Measurements from ENCODE around the gene RSPO4.

The RSPO4 gene

GRCh38 chr20:997486-997885, 4.6 kb downstream of the RSPO4 start:
- no peak overlapping the region for H3K4me3 ChIP-seq (ENCODE audit: low read depth, low read length, poor library complexity, severe bottlenecking)
- H4K20me1 ChIP-seq (ENCODE audit: insufficient read depth, low read length) = no peaks in the 10 kb centered on the region
- no peak overlapping the region for H3K9ac ChIP-seq (ENCODE audit: low read length)
- no peak overlapping the region for H2AFZ ChIP-seq (ENCODE audit: low read length)
- H3K9me2 ChIP-seq (ENCODE audit: low read depth, low read length) = no peaks in the 10 kb centered on the region
- no peak overlapping the region for H3K4me2 ChIP-seq (ENCODE audit: low read length)
- no peak overlapping the region for H3K27ac ChIP-seq (ENCODE audit: low read depth, low read length, poor library complexity, severe bottlenecking)
- no peaks in the 10 kb centered on the region for H3F3A ChIP-seq (ENCODE audit: insufficient read depth, low read length)
- H3K4me1 ChIP-seq (ENCODE audit: insufficient read depth, low read length, severe bottlenecking) = no peaks in the 10 kb centered on the region
- H3K36me3 ChIP-seq (ENCODE audit: insufficient read depth, low read length) = no peaks in the 10 kb centered on the region
- H3K9me3 ChIP-seq (ENCODE audit: low read length) = no peaks in the 10 kb centered on the region
- TF ChIP-seq CTCF (IDR thresholded peaks at IDR 0.05; ENCODE audit: low read length) = no peak
- H3K27me3 ChIP-seq (ENCODE audit: insufficient read depth, low read length) = peaks cover 8% of the 10 kb centered on the region; the same call in 1 of the 2 replicates
- no peaks in the 10 kb centered on the region for H3K79me2 ChIP-seq (ENCODE audit: insufficient read depth, low read length)

GRCh38 chr20:997016-997415, 5.1 kb downstream of the RSPO4 start:
- Histone ChIP-seq H3K4me2 (ENCODE audit: low read length) (no peak overlapping the region), H3K9ac (ENCODE audit: low read length) (no peak overlapping the region), H2AFZ (ENCODE audit: low read length) (no peak overlapping the region), H3K4me3 (ENCODE audit: low read depth, low read length, poor library complexity, severe bottlenecking) (no peak overlapping the region), H3K27me3 (ENCODE audit: insufficient read depth, low read length) (peaks cover 8% of the 10 kb centered on the region; the same call in 1 of the 2 replicates), H3F3A (ENCODE audit: insufficient read depth, low read length) (no peaks in the 10 kb centered on the region), H3K27ac (ENCODE audit: low read depth, low read length, poor library complexity, severe bottlenecking) (no peak overlapping the region), H3K4me1 (ENCODE audit: insufficient read depth, low read length, severe bottlenecking) (no peaks in the 10 kb centered on the region), H3K9me3 (ENCODE audit: low read length) (no peaks in the 10 kb centered on the region), H3K36me3 (ENCODE audit: insufficient read depth, low read length) (no peaks in the 10 kb centered on the region), H3K79me2 (ENCODE audit: insufficient read depth, low read length) (no peaks in the 10 kb centered on the region), H4K20me1 (ENCODE audit: insufficient read depth, low read length) (no peaks in the 10 kb centered on the region), H3K9me2 (ENCODE audit: low read depth, low read length) (no peaks in the 10 kb centered on the region)
- TF ChIP-seq CTCF (IDR thresholded peaks at IDR 0.05; ENCODE audit: low read length) (no peak), EZH2 (IDR thresholded peaks at IDR 0.05; ENCODE audit: borderline replicate concordance, low read length) (no peak)

- H2AFZ ChIP-seq (ENCODE audit: low read length) = no peak overlapping the region
- H4K20me1 ChIP-seq (ENCODE audit: insufficient read depth, low read length) = no peaks in the 10 kb centered on the region
- no peak overlapping the region for H3K27ac ChIP-seq (ENCODE audit: low read depth, low read length, poor library complexity, severe bottlenecking)
- no peaks in the 10 kb centered on the region for H3K4me1 ChIP-seq (ENCODE audit: insufficient read depth, low read length, severe bottlenecking)
- peaks cover 8% of the 10 kb centered on the region; the same call in 1 of the 2 replicates for H3K27me3 ChIP-seq (ENCODE audit: insufficient read depth, low read length)
- TF ChIP-seq CTCF (IDR thresholded peaks at IDR 0.05; ENCODE audit: low read length) (no peak), EZH2 (IDR thresholded peaks at IDR 0.05; ENCODE audit: borderline replicate concordance, low read length) (no peak)
- no peaks in the 10 kb centered on the region for H3K9me2 ChIP-seq (ENCODE audit: low read depth, low read length)
- no peaks in the 10 kb centered on the region for H3F3A ChIP-seq (ENCODE audit: insufficient read depth, low read length)
- H3K9me3 ChIP-seq (ENCODE audit: low read length) = no peaks in the 10 kb centered on the region
- H3K36me3 ChIP-seq (ENCODE audit: insufficient read depth, low read length) = no peaks in the 10 kb centered on the region
- no peak overlapping the region for H3K9ac ChIP-seq (ENCODE audit: low read length)
- H3K4me2 ChIP-seq (ENCODE audit: low read length) = no peak overlapping the region
- no peak overlapping the region for H3K4me3 ChIP-seq (ENCODE audit: low read depth, low read length, poor library complexity, severe bottlenecking)
- no peaks in the 10 kb centered on the region for H3K79me2 ChIP-seq (ENCODE audit: insufficient read depth, low read length)
Measured at GRCh38 chr20:995170-995569, 6.9 kb downstream of the RSPO4 start.

All from OCI-LY1 (cell line).